Sigmoid colon (tissue), 4 donors: ENCODE results near the gene ITGA11.

Experiments
- CTCF ChIP-seq, 4 experiments: fragments of 450-650 bp in 3 of 4; fragments of 200-600 bp in 1 of 4; IDR thresholded peaks; one replicate each; pipeline ENCODE4 v1.5.1; 2016 to 2019; ENCODE audit warnings: antibody characterized with exemption in 4 of 4, mild to moderate bottlenecking in 3 of 4, moderate library complexity in 2 of 4
- POLR2AphosphoS5 ChIP-seq, 4 donors: sonication (generic); formaldehyde crosslinking; IDR thresholded peaks; one replicate each; pipeline ENCODE4 v1.6.1; 2017; ENCODE audit warnings: antibody characterized with exemption in 4 of 4

- TF ChIP-seq POLR2AphosphoS5 (IDR thresholded peaks at IDR 0.05) (no peak), CTCF (IDR thresholded peaks at IDR 0.05) (no peak)
Measured at GRCh38 chr15:68364028-68364659, 67.8 kb downstream of the ITGA11 start.
